MG63 (cell line): ENCODE measurements around the gene OR2T1. TPM values are rescaled to one million over a fixed set of nuclear protein-coding genes. Genes with fewer than 3 reads are reported as not detected.
"Not testable (repeated sequence)": the region's sequence is repeated elsewhere in the genome, so short reads cannot be mapped to it uniquely, and the experiment has no call there.

Experiments used
- DNase-seq: peaks from one replicate; pipeline ENCODE4 v3.0.0-alpha.2; 2020
- H3K27me3 ChIP-seq: fragments of 250-450 bp; sonication (Bioruptor Pico); 2 replicates; pipeline ENCODE4 v1.5.1; 2020; ENCODE audit warnings: mild to moderate bottlenecking, moderate library complexity
- H3K36me3 ChIP-seq: fragments of 250-450 bp; sonication (Bioruptor Pico); 2 replicates; pipeline ENCODE4 v1.5.1; 2020; ENCODE audit warnings: mild to moderate bottlenecking, moderate library complexity
- H3K4me3 ChIP-seq: fragments of 250-450 bp; sonication (Bioruptor Pico); 2 replicates; pipeline ENCODE4 v1.5.1; 2020; ENCODE audit warnings: mild to moderate bottlenecking, moderate library complexity
- H3K9me3 ChIP-seq: fragments of 250-450 bp; sonication (Bioruptor Pico); 2 replicates; pipeline ENCODE4 v1.5.1; 2020; ENCODE audit warnings: mild to moderate bottlenecking, moderate library complexity
- total RNA-seq: library from RNA; depleted of rRNA; stranded (reverse); fragments of >200 nt; shearing (Covaris generic); gene quantifications from 2 replicates; pipeline ENCODE4 v1.2.3, GENCODE V29; 2014; ENCODE audit warnings: low replicate concordance; rRNA removed

The OR2T1 gene
- total RNA-seq: not detected in 2 replicates

GRCh38 chr1:248402748-248403147 is at the start of gene OR2T1:
OR2T1 (plus strand) TSS chr1:248403048; CDS start chr1:248406148, 3,100 bp downstream.
- Histone ChIP-seq H3K36me3 (no peaks in the 10 kb centered on the region), H3K4me3 (no peak within 1 kb of the TSS), H3K9me3 (no peaks in the 10 kb centered on the region), H3K27me3 (no peaks in the 10 kb centered on the region)
- no peak for DNase-seq

- no peak for DNase-seq
- Histone ChIP-seq H3K36me3 (no peaks in the 10 kb centered on the region), H3K9me3 (no peaks in the 10 kb centered on the region; the same call in 1 of the 2 replicates), H3K27me3 (no peaks in the 10 kb centered on the region), H3K4me3 (no peak overlapping the region)
These were observed 43.4 kb upstream of the OR2T1 start for GRCh38 chr1:248359415-248359814.

- no peak within 1 kb of the TSS for H3K4me3 ChIP-seq
- no peaks in the 10 kb centered on the region for H3K27me3 ChIP-seq
- H3K36me3 ChIP-seq: no peaks in the 10 kb centered on the region
These were observed 41.6 kb upstream of the OR2T1 start, which contains the start of gene OR2T4 for GRCh38 chr1:248361121-248361715. OR2T4 (plus strand) TSS chr1:248361665; CDS start chr1:248361665, 0 bp downstream.

GRCh38 chr1:248366609-248367008 is 36.2 kb upstream of the OR2T1 start:
- H3K36me3 ChIP-seq: no peaks in the 10 kb centered on the region
- no peaks in the 10 kb centered on the region for H3K9me3 ChIP-seq
- DNase-seq: no peak
- H3K4me3 ChIP-seq: no peak overlapping the region
- no peaks in the 10 kb centered on the region for H3K27me3 ChIP-seq

More at GRCh38 chr1:248361121-248361715, 41.6 kb upstream of the OR2T1 start, which contains the start of gene OR2T4:
- no peaks in the 10 kb centered on the region; the same call in 1 of the 2 replicates for H3K9me3 ChIP-seq
- DNase-seq: no peak

GRCh38 chr1:248372394-248372793 is 30.5 kb upstream of the OR2T1 start:
- H3K27me3 ChIP-seq: no peaks in the 10 kb centered on the region
- DNase-seq: no peak
- H3K4me3 ChIP-seq: no peak overlapping the region
- no peaks in the 10 kb centered on the region for H3K36me3 ChIP-seq
- no peaks in the 10 kb centered on the region for H3K9me3 ChIP-seq

GRCh38 chr1:248373761-248374160 is 29.1 kb upstream of the OR2T1 start:
- Histone ChIP-seq H3K27me3 (no peaks in the 10 kb centered on the region), H3K4me3 (no peak overlapping the region), H3K9me3 (no peaks in the 10 kb centered on the region), H3K36me3 (no peaks in the 10 kb centered on the region)
- peak; percentile 75 for DNase-seq

- no peak within 1 kb of the TSS for H3K4me3 ChIP-seq
- no peak for DNase-seq
- no peaks in the 10 kb centered on the region for H3K27me3 ChIP-seq
These were observed 27.4 kb upstream of the OR2T1 start, which contains the start of gene OR2T6 for GRCh38 chr1:248375446-248375845. OR2T6 (plus strand) TSS chr1:248375746; CDS start chr1:248387609, 11,863 bp downstream.

GRCh38 chr1:248376916-248377315 is 25.9 kb upstream of the OR2T1 start:
- no peaks in the 10 kb centered on the region for H3K36me3 ChIP-seq
- no peak for DNase-seq
- H3K27me3 ChIP-seq: no peaks in the 10 kb centered on the region
- no peaks in the 10 kb centered on the region for H3K9me3 ChIP-seq
- H3K4me3 ChIP-seq: no peak overlapping the region

More at GRCh38 chr1:248375446-248375845, 27.4 kb upstream of the OR2T1 start, which contains the start of gene OR2T6:
- no peaks in the 10 kb centered on the region for H3K9me3 ChIP-seq
- no peaks in the 10 kb centered on the region for H3K36me3 ChIP-seq

- DNase-seq: no peak
- Histone ChIP-seq H3K4me3 (no peak overlapping the region), H3K27me3 (no peaks in the 10 kb centered on the region), H3K36me3 (no peaks in the 10 kb centered on the region), H3K9me3 (no peaks in the 10 kb centered on the region)
These were observed 22.0 kb upstream of the OR2T1 start for GRCh38 chr1:248380854-248381253.

GRCh38 chr1:248388426-248388825 is 14.4 kb upstream of the OR2T1 start:
- H3K9me3 ChIP-seq: no peaks in the 10 kb centered on the region
- no peaks in the 10 kb centered on the region for H3K36me3 ChIP-seq
- no peak for DNase-seq
- H3K4me3 ChIP-seq: no peak overlapping the region
- no peaks in the 10 kb centered on the region for H3K27me3 ChIP-seq

GRCh38 chr1:248393050-248393449 is 9.8 kb upstream of the OR2T1 start:
- H3K4me3 ChIP-seq: no peak overlapping the region
- DNase-seq: no peak
- no peaks in the 10 kb centered on the region for H3K36me3 ChIP-seq
- no peaks in the 10 kb centered on the region; the same call in 1 of the 2 replicates for H3K9me3 ChIP-seq
- no peaks in the 10 kb centered on the region for H3K27me3 ChIP-seq

GRCh38 chr1:248404024-248404423 is 1.2 kb downstream of the OR2T1 start:
- DNase-seq: no peak
- Histone ChIP-seq H3K4me3 (no peak overlapping the region), H3K27me3 (no peaks in the 10 kb centered on the region), H3K9me3 (no peaks in the 10 kb centered on the region), H3K36me3 (no peaks in the 10 kb centered on the region)

- Histone ChIP-seq H3K27me3 (no peaks in the 10 kb centered on the region), H3K36me3 (no peaks in the 10 kb centered on the region), H3K4me3 (no peak overlapping the region), H3K9me3 (peaks cover 5% of the 10 kb centered on the region)
- no peak for DNase-seq
These were observed 4.2 kb downstream of the OR2T1 start for GRCh38 chr1:248406721-248407692.

GRCh38 chr1:248416226-248416625 is 13.4 kb downstream of the OR2T1 start:
- Histone ChIP-seq H3K36me3 (no peaks in the 10 kb centered on the region), H3K27me3 (no peaks in the 10 kb centered on the region), H3K4me3 (no peak overlapping the region), H3K9me3 (peaks cover 14% of the 10 kb centered on the region)
- DNase-seq: no peak

- no peaks in the 10 kb centered on the region for H3K36me3 ChIP-seq
- DNase-seq: no peak
- H3K4me3 ChIP-seq: no peak overlapping the region
- no peaks in the 10 kb centered on the region for H3K27me3 ChIP-seq
- H3K9me3 ChIP-seq: peaks cover 21% of the 10 kb centered on the region
These were observed 15.0 kb downstream of the OR2T1 start for GRCh38 chr1:248417854-248418253.

GRCh38 chr1:248421384-248421783 is 18.5 kb downstream of the OR2T1 start:
- no peak for DNase-seq
- no peak overlapping the region for H3K4me3 ChIP-seq
- no peaks in the 10 kb centered on the region for H3K36me3 ChIP-seq
- peaks cover 25% of the 10 kb centered on the region for H3K9me3 ChIP-seq
- no peaks in the 10 kb centered on the region for H3K27me3 ChIP-seq

- not testable (repeated sequence) for H3K27me3 ChIP-seq, H3K9me3 ChIP-seq, DNase-seq, H3K4me3 ChIP-seq, H3K36me3 ChIP-seq
These were observed 24.8 kb downstream of the OR2T1 start for GRCh38 chr1:248427526-248428191.
